Activated CD4-positive, alpha-beta T cell treated with anti-CD3 and anti-CD28 coated beads, Interleukin-2, amount 50 U/mL, for 16 hours (primary cell): ENCODE measurements around the gene FGR.
"Not testable (repeated sequence)": the region's sequence is repeated elsewhere in the genome, so short reads cannot be mapped to it uniquely, and the experiment has no call there.

Experiments used
- DNase-seq: peaks from one replicate; pipeline ENCODE4 v3.0.0-alpha.2; 2020

The FGR gene

DNA sequence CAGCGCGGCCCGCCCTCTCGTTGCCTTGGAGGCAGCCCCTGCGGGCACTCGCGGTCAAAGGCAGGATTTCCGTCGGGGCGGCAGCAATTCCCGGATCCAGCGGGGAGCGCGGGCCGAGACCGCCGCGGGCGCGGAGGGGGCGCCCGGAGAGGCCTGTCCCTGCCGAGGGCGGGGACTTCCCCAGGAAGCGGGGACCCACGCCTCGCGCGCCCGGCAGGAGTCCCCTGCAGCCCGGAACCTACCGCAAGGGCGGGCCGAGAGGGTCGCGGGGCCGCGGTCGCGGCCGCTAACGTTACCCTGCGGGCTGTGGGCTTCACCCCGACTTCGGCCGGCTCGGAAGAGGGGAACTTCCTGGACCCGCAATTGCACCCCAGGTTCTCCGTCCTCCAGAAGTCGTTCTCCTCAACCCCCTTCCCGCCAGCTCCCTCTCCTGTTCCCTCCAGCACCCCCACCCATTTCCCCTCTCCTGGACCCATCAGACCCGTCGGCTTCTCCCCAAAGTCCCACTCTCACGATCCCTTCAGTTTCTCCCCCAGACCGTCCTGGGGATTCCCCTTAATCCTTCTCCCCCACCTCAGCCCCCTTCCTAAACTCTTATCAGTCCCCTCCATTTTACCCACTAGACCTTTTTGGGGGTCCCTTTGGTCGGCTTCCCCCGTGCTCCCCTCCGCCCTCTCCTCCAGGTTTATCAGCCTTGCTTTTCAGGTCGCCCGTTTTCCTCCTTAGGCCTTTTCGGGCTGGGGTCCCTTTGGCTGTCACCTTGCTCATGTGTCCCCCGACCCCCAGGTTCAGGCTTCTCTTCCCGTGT, 604 bp downstream of the FGR start:
- peak; percentile 28 for DNase-seq

DNA sequence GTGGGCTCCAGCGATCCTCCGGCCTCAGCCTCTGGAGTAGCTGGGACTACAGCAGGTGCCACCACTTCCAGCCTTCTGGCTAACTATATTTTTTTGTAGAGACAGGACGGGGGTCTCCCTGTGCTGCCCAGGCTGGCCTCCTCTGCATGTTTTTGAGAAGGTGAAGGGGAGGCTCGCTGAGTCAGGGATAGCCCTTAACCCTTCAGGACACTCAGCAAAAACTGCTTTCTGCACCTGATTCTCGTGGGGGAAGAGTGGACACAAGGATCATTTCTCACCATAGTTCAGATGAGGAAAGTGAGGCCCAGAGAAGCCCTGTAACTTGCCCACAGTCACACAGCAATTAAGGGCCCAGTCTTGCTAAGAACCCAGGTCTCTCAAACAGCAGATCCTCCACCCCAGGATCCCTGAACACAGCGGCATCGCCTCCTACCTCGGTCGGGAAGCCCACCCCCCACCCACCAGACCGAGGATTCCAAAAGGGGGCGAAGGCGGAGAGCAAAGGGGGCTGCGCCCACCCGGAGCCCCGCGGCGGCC, 1.3 kb downstream of the FGR start:
- DNase-seq: no peak

DNA sequence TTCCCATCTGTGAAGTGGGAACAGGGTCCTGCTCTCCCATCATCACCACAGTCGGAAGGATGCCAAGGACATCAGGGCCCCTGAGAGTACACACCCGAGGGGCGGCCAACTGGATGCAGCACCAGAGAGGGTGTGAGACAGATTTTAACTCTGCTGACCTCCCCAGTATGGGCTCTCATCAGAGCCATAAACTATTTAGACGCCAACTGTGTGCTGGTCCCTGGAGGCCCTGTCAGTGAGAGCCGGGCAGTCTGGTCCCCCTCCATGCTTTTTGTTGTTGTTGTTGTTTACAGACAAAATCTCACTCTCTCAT, 1.7 kb downstream of the FGR start:
- DNase-seq: no peak

DNA sequence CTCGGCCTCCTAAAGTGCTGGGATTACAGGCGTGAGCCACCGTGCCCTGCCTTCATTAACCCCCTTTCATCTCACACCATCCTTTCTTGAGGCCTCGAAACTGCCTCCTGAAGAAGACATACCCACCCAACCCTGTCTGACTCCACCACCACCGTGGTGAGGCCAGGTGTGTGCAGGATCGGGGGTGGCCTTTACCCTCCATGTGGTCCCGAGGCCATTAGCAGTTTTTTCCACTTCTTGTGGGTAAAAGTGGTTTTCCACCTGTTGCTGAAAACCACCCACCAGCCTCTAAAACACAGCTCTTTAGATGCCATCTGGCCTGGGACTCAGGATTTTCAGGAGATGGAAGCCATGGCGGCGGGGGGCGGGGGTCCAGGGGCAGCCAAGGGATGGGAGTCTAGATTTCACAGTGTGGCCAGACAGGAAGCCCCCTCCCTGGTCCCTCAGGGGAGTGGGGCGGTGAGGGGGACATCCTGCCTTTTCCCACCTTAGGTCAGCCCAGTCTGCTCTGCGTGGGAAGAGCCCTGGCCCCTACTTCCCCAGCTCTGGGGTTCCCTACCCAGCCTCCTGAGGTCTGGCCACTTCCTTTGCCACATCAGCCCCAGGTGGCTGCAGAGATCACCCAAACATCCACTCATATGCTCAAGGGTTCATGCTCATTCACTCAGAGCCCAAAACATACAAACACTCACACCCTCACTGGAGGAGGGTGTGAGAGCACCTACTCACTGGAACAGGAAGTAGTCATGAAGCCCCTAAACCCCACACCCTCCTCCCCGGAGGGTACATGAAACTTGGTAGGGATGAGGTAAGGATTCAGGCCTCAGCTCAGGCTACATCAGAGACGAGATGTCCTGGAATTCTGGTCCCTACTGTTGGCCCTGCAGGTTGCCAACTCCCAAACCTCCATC, 2.3 kb downstream of the FGR start:
- DNase-seq: peak; percentile 64

DNA sequence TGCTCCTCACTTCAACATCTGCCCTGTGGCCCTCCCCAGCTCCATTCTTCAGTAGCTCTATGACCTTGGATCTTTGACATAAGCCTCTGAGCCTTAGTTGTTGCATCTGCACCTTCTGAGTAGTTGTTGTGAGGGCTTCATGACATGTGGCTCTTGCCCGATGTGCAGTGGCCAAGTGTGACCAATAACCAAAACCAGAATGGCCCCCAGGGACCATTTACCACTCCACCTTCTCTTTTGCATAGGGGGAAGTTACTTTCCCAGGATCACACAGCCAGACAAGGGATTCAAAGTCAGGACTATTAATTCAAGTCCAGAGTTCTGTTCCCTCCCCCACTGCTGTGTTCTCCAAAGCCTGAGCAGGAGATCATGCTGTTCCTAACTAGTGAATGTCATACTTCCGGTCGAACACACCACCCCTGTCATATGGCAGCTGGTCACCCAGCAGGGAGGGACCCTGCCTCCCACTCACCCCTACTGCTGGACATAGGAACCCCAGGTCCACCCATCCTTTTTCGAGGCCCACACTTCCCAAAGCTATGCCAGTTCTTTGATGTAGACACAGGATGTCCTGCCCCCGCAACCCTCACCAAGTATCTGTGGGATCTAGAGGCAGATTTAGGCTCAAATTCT, 4.0 kb downstream of the FGR start:
- no peak for DNase-seq

DNA sequence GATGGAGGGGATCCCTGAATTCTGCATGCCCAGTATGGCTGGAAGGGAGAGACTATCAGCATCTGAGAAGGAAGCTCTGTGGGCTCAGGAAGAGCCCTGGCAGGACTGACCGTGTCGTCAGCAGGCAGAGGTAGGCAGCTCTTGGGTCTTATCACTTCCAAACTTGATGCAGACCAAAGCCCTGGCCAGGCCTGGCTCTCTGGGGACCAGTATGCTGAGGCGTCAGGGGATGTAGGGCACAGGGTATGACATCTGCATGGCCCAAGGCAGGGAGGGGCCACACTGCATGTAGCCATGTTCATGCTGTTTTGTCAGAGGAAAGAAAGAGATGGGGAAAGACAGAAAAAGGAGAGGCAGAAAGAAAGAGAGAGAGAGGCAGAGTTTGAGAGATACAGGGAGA, 6.3 kb downstream of the FGR start:
- DNase-seq: no peak

DNA sequence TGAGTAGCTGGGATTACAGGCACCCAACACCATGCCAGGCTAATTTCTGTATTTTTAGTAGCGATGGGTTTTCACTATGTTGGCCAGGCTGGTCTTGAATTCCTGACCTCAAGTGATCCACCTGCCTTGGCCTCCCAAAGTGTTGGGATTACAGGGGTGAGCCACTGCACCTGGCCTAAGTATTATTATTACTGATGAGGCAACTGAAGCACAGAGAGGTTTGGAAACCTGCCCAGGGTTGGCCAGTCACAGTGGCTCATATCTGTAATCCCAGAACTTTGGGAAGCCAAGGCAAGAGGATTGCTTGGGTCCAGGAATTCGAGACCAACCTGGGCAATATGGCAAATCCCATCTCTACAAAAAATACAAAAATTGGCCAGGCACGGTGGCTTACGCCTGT, 7.3 kb downstream of the FGR start:
- DNase-seq: not testable (repeated sequence)

DNA sequence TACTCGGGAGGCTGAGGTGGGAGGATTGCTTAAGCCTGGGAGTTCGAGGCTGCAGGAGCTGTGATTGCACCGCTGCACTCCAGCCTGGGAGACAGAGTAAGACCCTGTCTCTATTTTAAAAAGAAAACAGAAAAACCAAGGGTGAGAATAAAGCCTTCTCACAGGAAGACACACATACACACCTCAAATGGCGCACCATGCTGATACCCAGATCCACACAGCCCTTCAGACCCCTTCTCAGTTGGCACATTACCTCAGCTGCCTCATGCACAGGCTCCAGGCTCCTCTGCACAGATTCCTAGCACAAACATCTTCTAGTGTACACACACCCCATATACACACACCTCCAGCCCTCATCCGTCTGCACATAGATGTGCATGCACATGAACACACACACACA, 7.9 kb downstream of the FGR start:
- no peak for DNase-seq

DNA sequence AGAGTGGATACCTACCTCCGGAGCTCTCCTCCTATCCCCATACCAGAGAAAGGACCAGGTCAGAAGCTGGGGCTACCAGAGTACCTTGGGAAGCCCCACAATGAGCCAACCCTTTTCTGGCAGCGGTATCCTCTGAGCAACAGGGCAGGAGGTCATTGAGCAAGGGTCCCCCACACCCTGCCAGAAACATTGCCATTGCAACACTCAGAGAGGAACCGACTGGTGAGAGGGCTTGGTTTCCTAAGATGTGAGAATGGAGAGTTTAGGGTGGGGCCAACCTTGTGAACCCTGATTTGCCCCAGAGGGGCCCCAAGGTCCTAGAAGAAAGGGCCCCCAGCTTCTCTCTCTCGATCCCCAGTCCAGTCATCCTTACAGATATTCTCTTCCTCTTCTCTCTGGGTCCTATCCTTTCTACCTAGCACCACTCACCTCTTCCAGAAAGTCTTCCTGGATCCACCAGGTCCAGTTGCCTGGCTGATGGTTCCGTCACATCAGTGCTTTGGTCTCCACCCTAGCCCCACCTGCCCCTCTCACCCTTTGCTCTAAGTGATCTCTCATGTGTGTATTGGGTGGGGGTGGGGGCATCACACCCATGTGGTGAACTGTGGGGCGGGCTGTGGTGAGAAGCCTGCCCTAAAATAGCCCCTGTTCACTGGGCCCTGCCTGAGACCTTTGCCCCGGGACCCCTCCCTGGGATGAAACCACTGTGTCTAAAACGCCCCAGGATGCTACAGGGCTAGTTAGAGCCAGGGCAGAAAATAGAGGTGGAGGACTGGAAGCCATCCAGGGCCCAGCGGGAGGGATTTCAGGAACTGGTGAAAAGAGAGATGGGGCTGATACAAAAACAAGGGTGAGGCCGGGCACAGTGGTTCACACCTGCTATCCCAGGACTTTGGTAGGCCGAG, 8.7 kb downstream of the FGR start:
- no peak for DNase-seq

DNA sequence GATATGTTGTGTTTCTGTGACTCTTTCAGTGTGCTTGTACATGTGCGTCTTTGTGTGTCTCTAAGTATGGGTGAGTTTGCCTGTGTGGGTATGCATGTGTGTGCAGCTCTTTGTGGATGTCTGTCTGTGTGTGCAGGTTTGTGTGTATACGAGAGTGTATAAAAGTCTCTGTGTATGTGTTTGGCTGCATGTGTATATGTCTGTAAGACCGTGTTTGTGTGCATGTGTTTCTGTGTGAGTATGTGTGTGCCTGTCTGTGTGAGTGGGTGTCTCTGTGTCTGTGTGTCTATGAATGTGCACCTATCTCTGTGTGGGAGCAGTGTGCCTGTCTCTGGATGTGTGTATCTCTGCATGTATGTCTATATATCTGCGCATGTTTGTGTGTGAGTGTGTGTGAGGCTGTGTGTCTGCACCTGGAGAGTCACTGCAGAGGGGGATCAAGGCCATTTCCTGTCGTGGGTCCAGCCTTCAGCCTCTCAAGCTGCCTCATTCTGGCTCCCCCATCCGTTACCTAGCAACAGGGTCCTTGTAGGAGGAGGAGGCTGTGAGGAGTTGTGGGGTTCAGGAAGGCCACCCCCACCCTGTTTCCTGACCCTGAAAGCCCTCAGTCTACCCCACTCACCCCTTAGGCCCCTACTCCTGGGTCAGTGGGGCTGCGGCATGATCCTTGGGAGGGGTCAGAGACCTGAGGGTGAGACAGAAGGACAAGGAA, 10.4 kb downstream of the FGR start:
- DNase-seq: no peak

DNA sequence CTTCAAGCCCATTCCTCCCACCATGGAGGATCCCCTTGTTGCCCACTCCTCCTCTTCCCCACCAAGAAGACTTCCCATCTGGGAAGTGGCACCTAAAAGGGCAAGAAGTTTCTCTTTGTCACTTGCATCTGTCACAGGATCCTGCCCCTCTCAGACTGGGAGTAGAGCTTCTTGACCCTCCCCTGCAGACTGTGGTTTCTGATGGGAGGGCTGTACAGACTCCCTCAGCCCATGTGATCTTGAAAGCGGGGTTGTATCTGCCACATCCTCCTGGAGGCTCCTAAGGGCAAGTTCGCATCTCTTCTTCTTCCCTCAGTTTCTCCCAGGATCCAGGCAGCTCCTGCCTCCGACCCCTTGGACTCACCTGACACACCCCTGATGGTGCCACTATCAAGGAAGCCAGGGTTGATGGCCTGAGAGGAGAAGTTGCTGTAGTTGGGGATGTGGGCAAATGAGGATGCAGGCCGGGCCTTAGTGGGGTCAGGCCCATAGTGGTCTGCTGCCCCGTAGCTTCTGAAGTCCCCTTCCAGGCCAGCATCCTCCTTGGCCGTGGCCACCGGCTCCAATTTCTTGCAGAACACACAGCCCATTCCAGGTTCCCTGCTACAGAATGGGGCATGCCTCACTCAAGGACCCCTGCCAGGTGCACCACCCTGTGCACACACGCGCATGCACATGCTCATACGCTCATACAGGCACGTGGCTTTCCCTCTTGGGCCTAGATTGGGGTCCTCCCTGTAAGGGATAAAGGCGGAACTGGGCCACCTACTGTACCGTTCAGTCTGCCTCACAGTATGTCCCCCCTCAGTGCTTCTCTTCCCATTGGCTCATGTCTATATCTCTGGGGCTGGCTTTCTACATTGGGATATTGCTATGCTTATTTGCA, 11.4 kb downstream of the FGR start:
- DNase-seq: no peak

DNA sequence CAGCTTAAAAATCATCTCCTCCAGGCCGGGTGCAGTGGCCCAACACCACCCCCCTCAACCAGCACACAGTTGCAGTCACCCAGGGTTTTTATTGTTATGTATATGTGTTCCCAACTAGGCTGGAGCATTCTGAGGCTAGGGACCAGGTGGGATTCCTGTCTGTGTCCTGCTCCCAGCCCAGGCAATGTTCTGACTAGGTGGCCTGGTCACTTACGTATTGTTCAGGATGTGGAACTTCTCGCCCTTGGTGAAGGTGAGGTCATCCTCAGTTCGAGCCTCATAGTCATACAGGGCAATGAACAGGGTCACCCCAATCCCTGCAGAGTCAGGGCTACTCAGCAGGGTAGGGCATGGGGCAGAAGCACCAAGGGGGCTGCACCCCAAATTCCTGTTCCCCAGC, 12.2 kb downstream of the FGR start:
- DNase-seq: no peak

DNA sequence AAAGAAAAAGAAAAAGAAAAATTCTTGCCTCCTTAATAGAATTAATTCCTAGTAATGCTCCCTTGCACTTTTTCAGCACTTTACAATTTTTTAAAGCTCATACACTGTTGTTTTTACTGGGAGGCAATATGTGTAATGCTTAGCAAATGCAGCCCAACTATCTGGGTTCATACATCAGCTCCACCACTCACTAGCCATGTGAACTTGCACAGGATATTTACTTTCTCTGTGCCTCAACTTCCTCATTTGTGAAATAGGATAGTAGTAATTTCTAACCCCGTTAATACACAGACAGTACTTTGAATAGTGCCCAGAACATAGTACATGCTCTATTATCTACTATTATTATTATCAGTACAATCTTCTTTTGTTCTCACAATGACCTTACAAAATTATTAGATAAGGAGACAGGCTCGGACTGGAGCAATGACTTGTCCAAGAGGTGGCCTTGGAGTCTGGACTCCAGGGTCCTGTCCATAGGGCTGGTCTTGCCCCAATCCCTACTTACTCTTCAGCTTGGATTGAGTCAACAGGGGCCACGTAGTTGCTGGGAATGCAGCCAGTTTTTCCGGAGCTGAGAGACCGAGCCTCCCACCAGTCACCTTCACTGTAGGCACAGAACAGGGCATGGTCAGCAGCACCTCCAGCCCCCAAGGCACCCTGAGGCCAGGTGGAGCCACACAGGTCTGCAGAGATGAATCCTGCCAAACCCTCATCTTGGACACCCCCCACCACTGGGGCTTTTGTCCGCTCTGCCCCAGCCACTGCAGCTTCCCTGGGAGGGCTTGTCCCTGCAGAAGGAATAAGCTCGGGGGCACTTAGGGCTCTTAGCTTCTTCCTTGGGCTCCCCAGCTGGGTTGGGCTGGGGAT, 13.7 kb downstream of the FGR start:
- no peak for DNase-seq

DNA sequence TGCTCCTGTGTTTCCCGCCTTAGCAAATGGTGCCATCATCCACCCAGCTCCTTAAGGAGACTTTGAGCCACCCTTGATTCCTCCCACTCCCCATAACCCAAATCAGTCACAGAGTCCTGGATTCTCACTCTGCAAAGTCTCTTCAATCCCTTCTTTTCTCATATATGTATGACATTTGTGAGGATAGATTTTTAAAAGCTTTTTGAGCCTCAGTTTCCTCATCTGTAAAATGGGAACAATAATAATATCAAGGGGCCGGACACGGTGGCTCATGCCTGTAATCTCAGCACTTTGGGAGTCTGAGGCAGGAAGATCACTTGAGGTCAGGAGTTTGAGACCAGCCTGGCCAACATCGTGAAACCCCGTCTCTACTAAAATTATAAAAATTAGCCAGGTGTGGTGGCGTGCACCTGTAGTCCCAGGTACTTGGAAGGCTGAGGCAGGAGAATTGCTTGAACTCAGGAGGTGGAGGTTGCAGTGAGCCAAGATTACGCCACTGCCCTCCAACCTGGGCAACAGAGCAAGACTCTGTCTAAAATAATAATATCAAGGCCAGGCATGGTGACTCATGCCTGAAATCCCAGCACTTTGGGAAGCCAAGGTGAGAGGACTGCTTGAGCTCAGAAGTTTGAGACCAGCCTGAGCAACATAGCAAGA, 15.1 kb downstream of the FGR start:
- DNase-seq: not testable (repeated sequence)

DNA sequence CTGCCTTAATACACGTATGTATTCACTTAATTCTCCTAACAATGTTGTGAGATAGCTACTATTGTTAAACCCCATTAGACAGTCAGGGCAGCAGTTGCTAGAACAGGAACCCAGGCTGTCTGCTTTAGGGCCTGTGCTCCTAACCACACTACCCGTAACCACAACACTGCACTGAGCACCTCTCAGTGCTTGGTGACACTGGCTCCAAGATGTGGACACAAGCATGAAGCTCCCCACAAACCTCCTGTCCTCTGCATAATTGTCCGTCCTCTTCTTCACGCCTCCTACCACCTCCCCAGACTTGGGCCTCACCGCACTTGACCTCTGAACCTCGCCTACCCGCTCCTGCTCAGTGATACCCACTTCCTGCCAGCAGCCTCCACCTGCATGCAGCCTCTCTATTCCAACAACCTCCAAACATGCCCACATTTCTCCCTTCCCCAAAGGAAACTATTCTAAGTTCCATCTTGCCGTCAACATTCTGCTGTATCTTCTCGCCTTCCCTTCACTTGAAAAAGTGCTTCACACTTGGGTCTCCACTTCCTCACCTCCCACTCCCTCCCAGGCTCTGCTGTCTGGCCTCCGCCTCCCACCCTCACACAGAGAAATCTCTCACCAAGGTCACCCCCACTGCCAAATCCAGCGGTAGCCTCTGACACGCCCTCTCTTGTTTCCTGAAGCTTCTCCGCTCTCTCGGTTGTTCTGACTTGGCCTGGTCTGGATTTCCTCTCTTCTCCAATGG, 16.5 kb downstream of the FGR start:
- peak; percentile 45 for DNase-seq

DNA sequence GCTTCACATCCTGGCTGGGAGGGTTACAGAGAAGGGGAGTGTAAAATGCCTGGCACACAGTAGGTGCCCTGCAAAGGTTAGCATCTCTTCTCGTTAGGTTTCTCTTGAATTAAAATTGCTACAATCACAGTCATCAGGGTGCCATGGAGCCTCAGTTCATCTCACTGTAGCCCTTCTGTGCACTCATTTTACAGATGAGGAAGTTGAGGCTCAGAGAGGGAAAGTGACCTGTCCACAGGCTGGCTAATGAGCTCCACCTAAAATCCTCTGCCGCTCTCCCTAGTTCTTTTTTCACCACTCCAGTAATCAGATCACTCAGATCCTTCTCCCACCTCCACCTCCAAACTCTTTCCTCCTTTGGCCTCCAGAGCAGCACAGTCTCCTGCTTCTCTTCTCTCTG, 17.6 kb downstream of the FGR start:
- no peak for DNase-seq

DNA sequence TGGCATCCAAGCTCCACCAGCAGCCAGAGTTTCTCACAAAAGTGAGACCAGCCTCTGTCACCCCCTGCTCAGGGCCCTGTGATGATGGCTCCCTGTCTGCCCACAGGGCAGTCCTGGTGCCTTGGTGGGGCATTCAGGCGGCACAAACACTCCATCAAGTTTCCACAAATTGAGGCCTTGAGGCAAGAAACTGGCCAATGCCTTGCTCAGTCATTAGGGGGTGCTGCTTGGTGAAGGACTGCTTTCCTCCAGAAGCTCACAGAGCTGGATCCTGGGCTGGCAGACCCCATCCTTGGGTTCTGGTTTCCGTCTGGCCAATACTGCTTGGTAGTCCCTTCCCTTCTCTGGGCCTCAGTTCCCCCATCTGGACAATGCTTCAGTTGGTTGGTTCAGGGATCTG, 18.5 kb downstream of the FGR start:
- no peak for DNase-seq
